SK-N-SH treated with all-trans-retinoic acid at 6 μM for 48 hours (cell line): ENCODE data around the gene PRPF19.

Experiments
- CSDC2 ChIP-seq: fragments of 250-450 bp; sonication (Bioruptor Pico); IDR thresholded peaks from 2 replicates; pipeline ENCODE4 v1.5.0; 2020; ENCODE audit warnings: mild to moderate bottlenecking, moderate library complexity
- GLIS3 ChIP-seq: fragments of 250-450 bp; sonication (Bioruptor Pico); IDR thresholded peaks from 2 replicates; pipeline ENCODE4 v1.5.0; 2020; ENCODE audit warnings: mild to moderate bottlenecking, moderate library complexity
- ZC3H10 ChIP-seq: fragments of 250-450 bp; sonication (Bioruptor Pico); IDR thresholded peaks from 2 replicates; pipeline ENCODE4 v1.5.1; 2021; ENCODE audit warnings: mild to moderate bottlenecking, moderate library complexity
- ZFP30 ChIP-seq: fragments of 450-650 bp; formaldehyde crosslinking; IDR thresholded peaks from 2 replicates; pipeline ENCODE4 v1.5.0; 2022; ENCODE audit warnings: mild to moderate bottlenecking, moderate library complexity
- ZNF565 ChIP-seq: fragments of 450-650 bp; formaldehyde crosslinking; conservative IDR thresholded peaks from 2 replicates; pipeline ENCODE4 v1.5.0; 2020; ENCODE audit warnings: low read depth, mild to moderate bottlenecking, moderate library complexity
- ZNF70 ChIP-seq: fragments of 450-650 bp; formaldehyde crosslinking; IDR thresholded peaks from 2 replicates; pipeline ENCODE4 v1.5.0; 2020; ENCODE audit warnings: mild to moderate bottlenecking, moderate library complexity
- ZNF8 ChIP-seq: fragments of 450-650 bp; formaldehyde crosslinking; IDR thresholded peaks from 2 replicates; pipeline ENCODE4 v1.5.0; 2020; ENCODE audit warnings: mild to moderate bottlenecking, moderate library complexity
- TF ChIP-seq, protein P1 (sequence below): fragments of 250-450 bp; sonication (Bioruptor Pico); IDR thresholded peaks from 2 replicates; pipeline ENCODE4 v1.8.0; 2020; ENCODE audit warnings: mild to moderate bottlenecking, moderate library complexity, borderline replicate concordance
- TF ChIP-seq, protein P2 (sequence below): fragments of 250-450 bp; sonication (Bioruptor Pico); IDR thresholded peaks from 2 replicates; pipeline ENCODE4 v1.5.1; 2021; ENCODE audit warnings: mild to moderate bottlenecking, moderate library complexity

DNA sequence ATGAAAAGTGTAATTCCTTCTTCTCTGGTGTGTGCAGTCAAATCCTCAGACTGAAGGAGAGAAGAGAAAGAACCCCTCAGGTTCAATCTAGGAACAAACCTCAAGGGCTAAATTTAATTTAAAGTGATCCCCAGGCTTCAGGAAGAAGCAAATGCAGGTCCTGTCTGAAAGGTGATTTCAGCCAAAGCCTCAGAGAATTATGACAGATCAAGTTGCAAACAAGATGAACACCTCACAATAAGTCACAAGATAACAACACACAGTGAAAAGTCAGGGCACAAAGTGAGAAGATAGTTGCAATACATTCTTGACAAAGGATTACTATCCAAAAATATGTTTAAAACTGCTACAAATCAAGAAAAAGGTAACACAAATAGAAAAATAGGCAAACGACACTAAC lies 27.3 kb downstream of the PRPF19 start:
- no peak for TF ChIP-seq GLIS3 (CRISPR knock-in tag)
- TF ChIP-seq ZFP30: no peak
- TF ChIP-seq CSDC2 (CRISPR knock-in tag): no peak
- TF ChIP-seq ZC3H10 (CRISPR knock-in tag): no peak
- TF ChIP-seq ZNF8: no peak
- TF ChIP-seq, protein P1, sequence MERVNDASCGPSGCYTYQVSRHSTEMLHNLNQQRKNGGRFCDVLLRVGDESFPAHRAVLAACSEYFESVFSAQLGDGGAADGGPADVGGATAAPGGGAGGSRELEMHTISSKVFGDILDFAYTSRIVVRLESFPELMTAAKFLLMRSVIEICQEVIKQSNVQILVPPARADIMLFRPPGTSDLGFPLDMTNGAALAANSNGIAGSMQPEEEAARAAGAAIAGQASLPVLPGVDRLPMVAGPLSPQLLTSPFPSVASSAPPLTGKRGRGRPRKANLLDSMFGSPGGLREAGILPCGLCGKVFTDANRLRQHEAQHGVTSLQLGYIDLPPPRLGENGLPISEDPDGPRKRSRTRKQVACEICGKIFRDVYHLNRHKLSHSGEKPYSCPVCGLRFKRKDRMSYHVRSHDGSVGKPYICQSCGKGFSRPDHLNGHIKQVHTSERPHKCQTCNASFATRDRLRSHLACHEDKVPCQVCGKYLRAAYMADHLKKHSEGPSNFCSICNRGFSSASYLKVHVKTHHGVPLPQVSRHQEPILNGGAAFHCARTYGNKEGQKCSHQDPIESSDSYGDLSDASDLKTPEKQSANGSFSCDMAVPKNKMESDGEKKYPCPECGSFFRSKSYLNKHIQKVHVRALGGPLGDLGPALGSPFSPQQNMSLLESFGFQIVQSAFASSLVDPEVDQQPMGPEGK (CRISPR knock-in tag): no peak
- TF ChIP-seq ZNF70 (CRISPR knock-in tag): no peak
- TF ChIP-seq, protein P2, sequence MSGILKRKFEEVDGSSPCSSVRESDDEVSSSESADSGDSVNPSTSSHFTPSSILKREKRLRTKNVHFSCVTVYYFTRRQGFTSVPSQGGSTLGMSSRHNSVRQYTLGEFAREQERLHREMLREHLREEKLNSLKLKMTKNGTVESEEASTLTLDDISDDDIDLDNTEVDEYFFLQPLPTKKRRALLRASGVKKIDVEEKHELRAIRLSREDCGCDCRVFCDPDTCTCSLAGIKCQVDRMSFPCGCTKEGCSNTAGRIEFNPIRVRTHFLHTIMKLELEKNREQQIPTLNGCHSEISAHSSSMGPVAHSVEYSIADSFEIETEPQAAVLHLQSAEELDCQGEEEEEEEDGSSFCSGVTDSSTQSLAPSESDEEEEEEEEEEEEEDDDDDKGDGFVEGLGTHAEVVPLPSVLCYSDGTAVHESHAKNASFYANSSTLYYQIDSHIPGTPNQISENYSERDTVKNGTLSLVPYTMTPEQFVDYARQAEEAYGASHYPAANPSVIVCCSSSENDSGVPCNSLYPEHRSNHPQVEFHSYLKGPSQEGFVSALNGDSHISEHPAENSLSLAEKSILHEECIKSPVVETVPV (CRISPR knock-in tag): no peak
- no peak for TF ChIP-seq ZNF565 (CRISPR knock-in tag)
